ENCODE results near the gene HTRA1.

The HTRA1 gene

DNA sequence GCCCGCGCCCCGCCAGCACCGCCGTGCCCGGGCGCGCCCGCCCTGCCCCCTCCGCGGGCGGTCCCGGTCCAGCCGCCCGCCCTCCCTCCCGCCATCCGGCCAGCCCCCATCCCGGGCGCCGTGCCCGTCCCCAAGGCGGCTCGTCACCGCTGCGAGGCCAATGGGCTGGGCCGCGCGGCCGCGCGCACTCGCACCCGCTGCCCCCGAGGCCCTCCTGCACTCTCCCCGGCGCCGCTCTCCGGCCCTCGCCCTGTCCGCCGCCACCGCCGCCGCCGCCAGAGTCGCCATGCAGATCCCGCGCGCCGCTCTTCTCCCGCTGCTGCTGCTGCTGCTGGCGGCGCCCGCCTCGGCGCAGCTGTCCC is at the start of gene HTRA1:
Gene HTRA1, plus strand, starts transcription at position 187 of the 362 bp plus-strand sequence. Its CDS starts 100 bp downstream, at position 287.
- peak in 1 of 2 experiments; percentile 46 for DNase-seq

GRCh38 chr10:122413327-122413726 is 48.0 kb upstream of the HTRA1 start:
- no peak for DNase-seq

GRCh38 chr10:122417667-122418066 is 43.7 kb upstream of the HTRA1 start:
- no peak for DNase-seq

DNA sequence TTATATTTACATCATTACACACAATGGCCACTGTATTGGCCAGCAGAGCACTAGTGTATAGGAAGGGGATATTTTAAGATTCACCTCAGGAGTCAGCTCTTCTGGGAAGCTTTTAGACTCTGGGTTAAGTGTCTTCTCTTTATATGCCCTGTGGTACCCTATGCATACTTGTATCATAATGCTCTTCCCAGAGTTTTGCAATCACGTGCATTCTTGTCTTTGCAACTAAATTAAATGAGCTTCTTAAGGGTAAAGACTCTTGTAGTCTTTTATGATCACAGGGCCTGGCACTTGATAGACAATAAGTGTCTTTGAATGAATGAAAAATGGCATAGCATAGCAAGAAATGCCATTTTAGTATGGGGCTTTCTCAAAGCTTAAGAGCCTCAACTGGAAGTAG is 42.3 kb upstream of the HTRA1 start:
- DNase-seq, result no peak

- no peak for DNase-seq
Measured at GRCh38 chr10:122419876-122420623, 41.3 kb upstream of the HTRA1 start.

GRCh38 chr10:122420624-122421007 is 40.7 kb upstream of the HTRA1 start:
- no peak for DNase-seq

DNA sequence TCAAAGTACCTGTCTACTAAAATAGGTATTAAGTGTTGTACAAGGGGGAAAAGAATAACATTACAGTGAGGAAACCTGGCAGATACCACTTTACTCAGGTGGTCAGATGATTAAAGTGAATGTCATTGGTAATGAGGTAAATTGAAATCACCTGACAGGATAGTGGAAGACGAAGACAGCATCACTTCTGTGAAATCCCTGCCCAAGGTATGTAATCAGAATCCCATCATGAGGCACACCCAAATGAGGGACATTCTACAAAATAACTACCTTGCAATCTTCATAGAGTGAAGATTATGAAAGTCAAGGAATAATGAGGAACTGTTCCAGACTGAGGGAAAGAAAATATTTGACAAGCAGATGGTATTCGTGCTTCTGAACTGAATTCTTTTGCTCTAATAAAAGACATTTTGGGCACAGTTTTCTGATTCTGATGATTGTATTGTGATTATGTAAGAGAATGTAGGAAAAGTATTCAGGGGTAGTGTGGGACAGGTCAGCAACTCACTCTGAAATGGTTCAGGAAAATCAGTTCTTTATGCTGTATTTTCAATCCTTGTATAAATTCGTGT is 40.2 kb upstream of the HTRA1 start:
- DNase-seq, result no peak

DNA sequence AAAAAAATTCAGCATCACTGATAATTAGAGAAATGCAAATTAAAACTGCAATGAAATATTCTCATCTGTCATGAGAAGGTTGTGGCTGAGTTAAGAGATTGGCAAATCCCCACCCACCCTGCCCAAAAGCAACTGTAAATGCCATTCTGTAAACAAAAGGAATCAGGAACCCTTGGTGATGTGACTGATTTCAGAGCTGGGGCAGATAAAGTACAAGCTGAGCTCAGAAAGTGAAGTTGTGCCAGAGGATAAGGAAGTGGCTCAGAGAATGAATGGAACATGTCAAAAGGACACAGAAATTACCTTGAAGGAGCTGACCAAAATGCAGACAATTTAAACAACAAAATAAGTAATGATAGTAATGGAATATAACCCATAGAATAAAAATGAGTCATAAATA is 39.6 kb upstream of the HTRA1 start:
- DNase-seq, result no peak

- DNase-seq, result no peak
Measured at GRCh38 chr10:122422266-122422989, 38.9 kb upstream of the HTRA1 start.

DNA sequence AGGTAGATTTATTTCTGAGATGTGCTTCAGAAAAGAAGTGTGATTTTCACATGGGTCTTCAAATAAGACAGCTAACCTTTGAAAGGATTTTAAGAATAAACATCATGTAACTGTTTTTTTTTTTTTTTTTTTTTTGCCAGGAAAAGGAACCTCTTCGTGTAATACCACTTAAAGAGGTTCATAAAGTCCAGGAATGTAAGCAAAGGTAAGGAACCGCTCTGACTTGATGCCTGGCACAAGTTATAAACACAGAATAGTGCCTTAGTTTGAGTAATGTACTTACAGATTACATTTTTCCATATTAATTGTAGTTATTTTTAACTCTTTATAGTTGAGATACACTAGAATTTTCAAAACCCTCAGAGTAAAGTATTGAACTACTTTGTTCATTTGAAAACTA is 37.3 kb upstream of the HTRA1 start:
- no peak for DNase-seq

GRCh38 chr10:122426829-122427228 is 34.5 kb upstream of the HTRA1 start:
- DNase-seq, result no peak

DNA sequence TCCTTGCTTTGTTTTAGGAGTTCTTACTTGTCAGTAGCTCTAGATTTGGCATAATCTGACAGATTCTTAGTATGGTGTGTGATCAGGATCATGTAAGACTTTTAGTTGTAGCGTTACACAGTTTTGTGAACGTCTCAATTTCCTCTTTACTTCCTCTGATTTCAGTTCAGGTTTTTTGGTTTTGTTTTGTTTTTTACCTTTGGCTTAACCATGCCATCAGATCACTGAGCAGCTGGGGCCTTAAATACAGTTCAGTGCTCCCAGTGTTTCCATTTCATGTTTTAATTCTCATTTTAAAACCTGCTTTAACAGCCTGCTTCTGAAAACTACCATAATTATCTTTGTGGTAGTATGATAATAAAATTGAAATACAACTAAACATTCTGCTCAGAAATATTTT is 34.1 kb upstream of the HTRA1 start:
- no peak for DNase-seq

GRCh38 chr10:122435212-122435827 is 26.0 kb upstream of the HTRA1 start:
- DNase-seq, result peak in 1 of 2 experiments; percentile 43

GRCh38 chr10:122441961-122442360 is 19.4 kb upstream of the HTRA1 start:
- DNase-seq, result no peak

DNA sequence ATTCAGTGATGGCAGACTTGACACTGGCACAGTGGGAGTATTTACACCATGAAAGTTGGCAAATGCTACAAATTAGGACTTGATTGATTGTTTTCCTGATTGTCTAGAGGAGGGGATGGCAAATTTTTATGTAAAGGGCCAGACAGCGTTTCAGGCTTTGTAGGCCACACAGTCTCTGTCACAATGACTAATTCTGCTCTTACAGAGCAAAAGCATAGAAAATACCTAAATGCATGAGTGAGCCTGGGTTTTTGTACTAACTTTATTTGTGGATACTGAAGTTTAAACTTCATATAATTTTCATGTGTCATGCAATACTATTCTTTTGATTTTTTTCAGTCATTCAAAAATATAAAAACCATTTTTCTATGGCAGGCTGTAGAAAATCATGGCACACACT is 15.9 kb upstream of the HTRA1 start:
- DNase-seq, result no peak

DNA sequence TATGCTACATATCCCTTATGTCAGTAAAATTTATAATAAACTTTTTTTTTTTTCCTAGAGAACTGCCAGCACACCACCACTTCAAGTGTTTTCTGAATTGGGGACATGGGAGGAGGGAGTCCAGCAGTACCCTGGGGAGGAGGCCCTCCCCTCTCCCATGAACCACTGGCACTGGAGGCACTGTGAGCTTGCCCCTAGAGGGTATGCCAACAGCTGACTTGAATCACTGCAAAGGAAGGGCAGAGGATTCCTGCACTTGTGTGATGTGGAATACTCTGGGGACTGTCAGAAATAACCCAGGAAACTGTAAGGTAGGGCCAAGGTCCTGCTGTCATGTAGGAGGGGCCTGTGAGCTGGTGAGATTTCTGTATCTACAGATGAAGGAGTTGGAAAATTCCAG is 15.4 kb upstream of the HTRA1 start:
- no peak for DNase-seq

GRCh38 chr10:122446668-122447423 is 14.5 kb upstream of the HTRA1 start:
- peak in 1 of 2 experiments; percentile 4 for DNase-seq

GRCh38 chr10:122448600-122448999 is 12.8 kb upstream of the HTRA1 start:
- DNase-seq, result no peak

GRCh38 chr10:122449153-122449552 is 12.2 kb upstream of the HTRA1 start:
- DNase-seq, result no peak

GRCh38 chr10:122450353-122450990 is 10.9 kb upstream of the HTRA1 start:
- no peak for DNase-seq

GRCh38 chr10:122454071-122454470 is 7.3 kb upstream of the HTRA1 start:
- no peak for DNase-seq

DNA sequence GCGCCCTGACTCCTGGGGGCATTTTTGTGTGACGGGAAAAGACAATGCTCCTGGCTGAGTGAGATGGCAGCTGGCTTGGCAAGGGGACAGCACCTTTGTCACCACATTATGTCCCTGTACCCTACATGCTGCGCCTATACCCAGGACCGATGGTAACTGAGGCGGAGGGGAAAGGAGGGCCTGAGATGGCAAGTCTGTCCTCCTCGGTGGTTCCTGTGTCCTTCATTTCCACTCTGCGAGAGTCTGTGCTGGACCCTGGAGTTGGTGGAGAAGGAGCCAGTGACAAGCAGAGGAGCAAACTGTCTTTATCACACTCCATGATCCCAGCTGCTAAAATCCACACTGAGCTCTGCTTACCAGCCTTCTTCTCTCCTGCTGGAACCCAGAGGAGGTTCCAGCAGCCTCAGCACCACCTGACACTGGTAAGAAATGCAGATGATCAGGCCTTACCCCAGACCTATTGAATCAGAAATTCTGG is 6.7 kb upstream of the HTRA1 start, which contains the start of gene ARMS2:
Gene ARMS2, plus strand, starts transcription at position 51 of the 478 bp plus-strand sequence. Its CDS starts 75 bp downstream, at position 126.
- DNase-seq, result no peak

All from SW 1271 (cell line).